Astrocyte (in vitro differentiated cells and primary cell): ENCODE data around the gene MYO1E.

Experiments
- CTCF ChIP-seq: IDR thresholded peaks from 2 replicates; pipeline ENCODE4 v1.5.1; 2011; ENCODE audit warnings: low read depth, mild to moderate bottlenecking, inconsistent platforms, low read length, moderate library complexity; ENCODE audit not compliant: insufficient read depth
- EZH2 ChIP-seq: IDR thresholded peaks from 2 replicates; pipeline ENCODE4 v1.6.1; 2012; ENCODE audit warnings: mild to moderate bottlenecking, low read length, inconsistent platforms; ENCODE audit not compliant: insufficient read depth

DNA sequence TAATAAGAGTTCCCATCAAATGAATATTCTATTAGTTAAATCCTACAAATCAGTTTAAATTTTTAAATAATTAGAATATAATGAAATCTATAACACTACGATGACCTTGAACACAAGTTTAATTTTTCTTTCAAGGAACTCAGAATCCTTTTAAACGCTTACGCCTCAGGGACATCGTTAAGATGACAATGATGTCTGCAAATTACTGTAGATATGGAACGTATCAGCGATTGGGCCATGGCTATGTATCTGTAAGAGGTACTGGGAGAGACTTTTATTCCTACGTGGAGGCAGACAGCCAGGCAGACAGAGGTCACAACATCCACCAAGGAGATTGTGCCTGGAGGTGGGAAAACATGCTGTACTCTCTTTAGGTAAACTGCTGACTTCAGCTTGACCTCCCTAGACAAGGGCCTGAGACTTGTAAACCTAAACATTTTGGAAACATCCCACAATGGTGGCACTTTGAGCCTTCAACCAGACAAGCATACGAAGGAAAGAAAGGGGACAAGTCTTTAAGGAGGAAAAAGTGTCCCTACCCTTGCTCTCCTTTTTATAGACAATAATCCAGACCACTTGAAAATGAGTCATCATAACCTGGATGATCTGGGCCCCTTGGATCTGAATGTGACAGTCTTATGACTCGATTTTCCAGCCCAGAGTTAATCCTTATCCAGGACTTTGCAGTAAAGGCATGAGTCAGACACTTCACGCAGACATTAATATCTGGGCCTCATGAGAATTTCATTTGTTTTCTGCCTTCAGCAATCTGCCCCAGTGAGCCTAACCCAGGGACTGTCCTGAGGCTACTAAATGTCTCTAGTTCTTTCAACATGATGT lies 172.8 kb downstream of the MYO1E start:
- TF ChIP-seq CTCF (no peak), EZH2 (no peak)
